ENCODE results near the gene KIF13A.
"Not testable (repeated sequence)": the region's sequence is repeated elsewhere in the genome, so short reads cannot be mapped to it uniquely, and the experiment has no call there.

DNA sequence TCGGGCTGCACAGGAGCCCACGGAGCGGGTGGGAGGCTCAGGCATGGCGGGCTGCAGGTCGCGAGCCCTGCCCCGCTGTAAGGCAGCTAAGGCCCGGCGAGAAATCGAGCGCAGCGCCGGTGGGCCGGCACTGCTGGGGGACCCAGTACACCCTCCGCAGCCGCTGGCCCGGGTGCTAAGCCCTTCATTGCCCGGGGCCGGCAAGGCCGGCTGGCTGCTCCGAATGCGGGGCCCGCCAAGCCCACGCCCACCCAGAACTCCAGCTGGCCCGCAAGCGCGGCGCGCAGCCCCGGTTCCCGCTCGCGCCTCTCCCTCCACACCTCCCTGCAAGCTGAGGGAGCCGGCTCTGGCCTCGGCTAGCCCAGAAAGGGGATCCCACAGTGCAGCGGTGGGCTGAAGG lies 11.2 kb downstream of the KIF13A start:
- TF ChIP-seq, protein P1, sequence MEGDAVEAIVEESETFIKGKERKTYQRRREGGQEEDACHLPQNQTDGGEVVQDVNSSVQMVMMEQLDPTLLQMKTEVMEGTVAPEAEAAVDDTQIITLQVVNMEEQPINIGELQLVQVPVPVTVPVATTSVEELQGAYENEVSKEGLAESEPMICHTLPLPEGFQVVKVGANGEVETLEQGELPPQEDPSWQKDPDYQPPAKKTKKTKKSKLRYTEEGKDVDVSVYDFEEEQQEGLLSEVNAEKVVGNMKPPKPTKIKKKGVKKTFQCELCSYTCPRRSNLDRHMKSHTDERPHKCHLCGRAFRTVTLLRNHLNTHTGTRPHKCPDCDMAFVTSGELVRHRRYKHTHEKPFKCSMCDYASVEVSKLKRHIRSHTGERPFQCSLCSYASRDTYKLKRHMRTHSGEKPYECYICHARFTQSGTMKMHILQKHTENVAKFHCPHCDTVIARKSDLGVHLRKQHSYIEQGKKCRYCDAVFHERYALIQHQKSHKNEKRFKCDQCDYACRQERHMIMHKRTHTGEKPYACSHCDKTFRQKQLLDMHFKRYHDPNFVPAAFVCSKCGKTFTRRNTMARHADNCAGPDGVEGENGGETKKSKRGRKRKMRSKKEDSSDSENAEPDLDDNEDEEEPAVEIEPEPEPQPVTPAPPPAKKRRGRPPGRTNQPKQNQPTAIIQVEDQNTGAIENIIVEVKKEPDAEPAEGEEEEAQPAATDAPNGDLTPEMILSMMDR (IDR thresholded peaks at IDR 0.05) = not testable (repeated sequence)
- not testable (repeated sequence) for TF ChIP-seq POLR2AphosphoS5 (IDR thresholded peaks at IDR 0.05; ENCODE audit: low read depth, low read length); TCF7L2 (IDR thresholded peaks at IDR 0.05; ENCODE audit: low read depth, low read length); SIN3A (IDR thresholded peaks at IDR 0.05; ENCODE audit: borderline replicate concordance, insufficient read depth, low read depth, low read length)
- TF ChIP-seq, protein P2, sequence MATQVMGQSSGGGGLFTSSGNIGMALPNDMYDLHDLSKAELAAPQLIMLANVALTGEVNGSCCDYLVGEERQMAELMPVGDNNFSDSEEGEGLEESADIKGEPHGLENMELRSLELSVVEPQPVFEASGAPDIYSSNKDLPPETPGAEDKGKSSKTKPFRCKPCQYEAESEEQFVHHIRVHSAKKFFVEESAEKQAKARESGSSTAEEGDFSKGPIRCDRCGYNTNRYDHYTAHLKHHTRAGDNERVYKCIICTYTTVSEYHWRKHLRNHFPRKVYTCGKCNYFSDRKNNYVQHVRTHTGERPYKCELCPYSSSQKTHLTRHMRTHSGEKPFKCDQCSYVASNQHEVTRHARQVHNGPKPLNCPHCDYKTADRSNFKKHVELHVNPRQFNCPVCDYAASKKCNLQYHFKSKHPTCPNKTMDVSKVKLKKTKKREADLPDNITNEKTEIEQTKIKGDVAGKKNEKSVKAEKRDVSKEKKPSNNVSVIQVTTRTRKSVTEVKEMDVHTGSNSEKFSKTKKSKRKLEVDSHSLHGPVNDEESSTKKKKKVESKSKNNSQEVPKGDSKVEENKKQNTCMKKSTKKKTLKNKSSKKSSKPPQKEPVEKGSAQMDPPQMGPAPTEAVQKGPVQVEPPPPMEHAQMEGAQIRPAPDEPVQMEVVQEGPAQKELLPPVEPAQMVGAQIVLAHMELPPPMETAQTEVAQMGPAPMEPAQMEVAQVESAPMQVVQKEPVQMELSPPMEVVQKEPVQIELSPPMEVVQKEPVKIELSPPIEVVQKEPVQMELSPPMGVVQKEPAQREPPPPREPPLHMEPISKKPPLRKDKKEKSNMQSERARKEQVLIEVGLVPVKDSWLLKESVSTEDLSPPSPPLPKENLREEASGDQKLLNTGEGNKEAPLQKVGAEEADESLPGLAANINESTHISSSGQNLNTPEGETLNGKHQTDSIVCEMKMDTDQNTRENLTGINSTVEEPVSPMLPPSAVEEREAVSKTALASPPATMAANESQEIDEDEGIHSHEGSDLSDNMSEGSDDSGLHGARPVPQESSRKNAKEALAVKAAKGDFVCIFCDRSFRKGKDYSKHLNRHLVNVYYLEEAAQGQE (IDR thresholded peaks at IDR 0.05; ENCODE audit: insufficient read depth in 1 of 2, low read depth in 2 of 2, low read length in 1 of 2) = not testable (repeated sequence)

Data from Panc1 (cell line).